HEK293 (cell line): ENCODE data around the gene SLC30A7.

Experiments
- ATF2 ChIP-seq: fragments of 450-650 bp; formaldehyde crosslinking; IDR thresholded peaks from 2 replicates; pipeline ENCODE4 v1.5.1; 2016; ENCODE audit warnings: missing biosample characterization, missing genetic modification characterization, low read depth
- CTCF ChIP-seq: fragments of 450-650 bp; formaldehyde crosslinking; IDR thresholded peaks from 2 replicates; pipeline ENCODE4 v1.5.1; 2016; ENCODE audit warnings: missing biosample characterization, missing genetic modification characterization
- KLF1 ChIP-seq: fragments of 450-650 bp; formaldehyde crosslinking; IDR thresholded peaks from 2 replicates; pipeline ENCODE4 v1.5.1; 2016; ENCODE audit warnings: missing biosample characterization, missing genetic modification characterization
- PBX3 ChIP-seq: sonication (generic); formaldehyde crosslinking; IDR thresholded peaks from 2 replicates; pipeline ENCODE4 v1.8.1; 2022; ENCODE audit warnings: mild to moderate bottlenecking, moderate library complexity, missing genetic modification reagents
- REPIN1 ChIP-seq: fragments of 450-650 bp; formaldehyde crosslinking; IDR thresholded peaks from 2 replicates; pipeline ENCODE4 v1.5.1; 2017; ENCODE audit warnings: missing biosample characterization, missing genetic modification characterization, low read depth
- SP2 ChIP-seq: fragments of 450-650 bp; formaldehyde crosslinking; IDR thresholded peaks from 2 replicates; pipeline ENCODE4 v1.5.1; 2016; ENCODE audit warnings: missing biosample characterization, missing genetic modification characterization
- ZBTB8A ChIP-seq: fragments of 450-650 bp; formaldehyde crosslinking; IDR thresholded peaks from 2 replicates; pipeline ENCODE4 v1.5.1; 2016; ENCODE audit warnings: missing biosample characterization, missing genetic modification characterization
- ZNF18 ChIP-seq: fragments of 450-650 bp; formaldehyde crosslinking; IDR thresholded peaks from 2 replicates; pipeline ENCODE4 v1.5.1; 2016; ENCODE audit warnings: missing biosample characterization, missing genetic modification characterization
- ZNF274 ChIP-seq, 2 experiments: fragments of 200-500 bp in 1 of 2; fragments of 450-650 bp in 1 of 2; sonication (Bioruptor generic) in 1 of 2; formaldehyde crosslinking in 1 of 2; IDR thresholded peaks; 2 replicates each; pipeline versions ENCODE4 v1.5.1 to v1.6.1; 2014 to 2016; ENCODE audit warnings: borderline replicate concordance in 1 of 2, inconsistent platforms in 1 of 2, low read length in 1 of 2, missing biosample characterization in 1 of 2, missing genetic modification characterization in 1 of 2
- ZNF549 ChIP-seq: fragments of 450-650 bp; IDR thresholded peaks from 2 replicates; pipeline ENCODE4 v1.5.1; 2018; ENCODE audit warnings: missing biosample characterization, missing genetic modification characterization, mild to moderate bottlenecking, inconsistent platforms, moderate library complexity
- ZNF776 ChIP-seq: fragments of 450-650 bp; formaldehyde crosslinking; IDR thresholded peaks from 2 replicates; pipeline ENCODE4 v1.5.0; 2017; ENCODE audit warnings: missing biosample characterization, missing genetic modification characterization, borderline replicate concordance
- ZNF785 ChIP-seq: fragments of 450-650 bp; formaldehyde crosslinking; IDR thresholded peaks from 2 replicates; pipeline ENCODE4 v1.5.1; 2016; ENCODE audit warnings: missing biosample characterization, missing genetic modification characterization
- ZSCAN5A ChIP-seq: fragments of 450-650 bp; formaldehyde crosslinking; IDR thresholded peaks from 2 replicates; pipeline ENCODE4 v1.5.1; 2016; ENCODE audit warnings: missing biosample characterization, missing genetic modification characterization
- TF ChIP-seq, protein P1 (sequence below): fragments of 450-650 bp; formaldehyde crosslinking; IDR thresholded peaks from 2 replicates; pipeline ENCODE4 v1.5.1; 2016; ENCODE audit warnings: missing biosample characterization, missing genetic modification characterization

- no peak for TF ChIP-seq ZBTB8A (tag by site-specific recombination)
- no peak for TF ChIP-seq CTCF (tag by site-specific recombination)
- TF ChIP-seq, protein P1, sequence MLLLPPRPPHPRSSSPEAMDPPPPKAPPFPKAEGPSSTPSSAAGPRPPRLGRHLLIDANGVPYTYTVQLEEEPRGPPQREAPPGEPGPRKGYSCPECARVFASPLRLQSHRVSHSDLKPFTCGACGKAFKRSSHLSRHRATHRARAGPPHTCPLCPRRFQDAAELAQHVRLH, result no peak
- TF ChIP-seq ZSCAN5A, result no peak
- no peak for TF ChIP-seq REPIN1
- TF ChIP-seq ZNF549 (tag by site-specific recombination), result no peak
- no peak for TF ChIP-seq ATF2 (tag by site-specific recombination)
- no peak for TF ChIP-seq SP2 (tag by site-specific recombination)
- no peak for TF ChIP-seq ZNF274 (IDR thresholded peaks at IDR 0.05; ENCODE audit: low read length)
- TF ChIP-seq ZNF274 (tag by site-specific recombination; IDR thresholded peaks at IDR 0.05; ENCODE audit: borderline replicate concordance), result no peak
- TF ChIP-seq KLF1, result no peak
- no peak for TF ChIP-seq ZNF18 (tag by site-specific recombination)
- no peak for TF ChIP-seq ZNF785 (tag by site-specific recombination)
- TF ChIP-seq ZNF776 (tag by site-specific recombination), result no peak
- no peak for TF ChIP-seq PBX3
Measured at GRCh38 chr1:100950337-100950736, 54.4 kb downstream of the SLC30A7 start.
